OCI-M2 (cell line): ENCODE data around the gene ZNF697.
"Not testable (repeated sequence)": the region's sequence is repeated elsewhere in the genome, so short reads cannot be mapped to it uniquely, and the experiment has no call there.

ENCODE experiments used
- DNase-seq: peaks from one replicate; lab custom pipeline; 2025; ENCODE audit not compliant: unreplicated experiment; lab: John Stamatoyannopoulos, UW

ZNF697 gene

DNA sequence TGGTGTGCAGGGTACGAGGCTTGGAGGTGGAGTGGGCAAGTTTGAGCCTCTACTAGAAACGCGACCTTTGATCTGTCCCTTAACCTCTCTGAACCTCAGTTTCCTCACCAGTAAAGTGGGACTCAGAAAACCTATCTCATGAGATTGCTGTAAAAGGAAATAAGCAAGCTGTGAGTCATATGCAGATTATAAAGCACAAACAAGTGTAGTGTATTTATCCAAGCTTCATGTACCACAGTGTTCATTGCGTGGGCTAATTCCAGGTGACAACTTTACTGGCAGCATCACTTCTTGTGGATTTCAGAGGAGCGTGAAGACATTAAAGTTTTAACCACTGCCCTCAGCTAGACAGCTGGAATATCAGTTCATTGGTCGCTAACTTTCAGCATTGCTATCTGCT is 44.4 kb downstream of the ZNF697 start:
- DNase-seq, result no peak

DNA sequence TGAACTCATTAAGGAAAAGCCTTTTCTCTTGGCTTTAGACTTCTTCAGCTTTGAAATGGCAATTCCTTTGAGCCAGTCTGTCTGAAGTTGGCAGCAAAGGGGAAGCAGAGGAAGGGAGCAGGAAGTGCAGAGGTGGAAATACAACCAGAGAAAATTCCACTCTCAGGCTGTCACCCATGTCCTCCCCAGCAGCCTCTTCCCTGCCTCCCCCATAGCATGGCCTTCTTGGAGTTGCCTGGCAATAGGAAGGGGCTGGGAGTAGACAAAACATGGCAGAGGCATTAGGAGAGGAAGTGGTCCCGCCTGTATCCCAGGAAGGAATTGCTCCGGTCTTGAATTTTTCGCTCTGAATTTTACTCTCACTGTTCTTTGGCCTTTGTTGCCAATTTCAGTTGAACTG is 44.8 kb downstream of the ZNF697 start:
- not testable (repeated sequence) for DNase-seq

DNA sequence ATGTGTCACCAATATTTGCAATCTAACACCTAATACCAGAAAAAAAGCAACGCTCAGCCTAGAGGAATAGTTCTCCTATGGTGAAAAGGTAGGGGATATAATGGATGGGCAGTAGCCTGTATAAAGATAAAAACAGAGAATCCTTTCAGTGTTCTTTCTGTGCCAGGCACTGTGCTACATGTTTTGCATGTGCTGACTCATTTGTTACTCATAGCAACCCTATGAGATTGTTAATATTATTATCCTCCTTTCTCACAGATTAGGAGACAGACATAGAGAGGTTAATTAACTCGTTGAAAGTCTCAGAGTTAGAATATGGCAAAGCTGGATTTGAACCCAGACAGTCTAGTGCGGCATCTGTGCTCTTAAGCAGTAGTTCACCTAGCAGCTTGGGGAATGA is 45.3 kb downstream of the ZNF697 start:
- DNase-seq, result not testable (repeated sequence)

DNA sequence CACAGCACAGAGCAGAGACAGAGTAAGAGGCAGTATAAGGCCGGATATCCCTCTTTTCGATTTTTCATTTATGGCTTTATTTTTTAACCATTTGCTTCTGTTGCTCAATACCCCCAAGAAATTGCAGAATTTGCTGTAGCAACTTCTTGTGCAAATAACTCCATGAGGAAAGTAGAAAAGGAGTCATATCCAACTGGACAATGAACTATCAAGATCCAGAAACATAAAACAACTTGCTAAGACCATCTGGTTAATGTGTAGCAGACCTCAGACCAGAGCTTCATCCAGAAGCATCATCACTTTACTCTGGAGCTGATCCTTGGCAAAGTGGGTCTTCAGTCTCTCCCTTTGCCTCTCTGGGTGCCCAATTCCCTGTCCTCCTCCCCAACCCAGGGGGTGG is 45.9 kb downstream of the ZNF697 start:
- DNase-seq, result no peak

DNA sequence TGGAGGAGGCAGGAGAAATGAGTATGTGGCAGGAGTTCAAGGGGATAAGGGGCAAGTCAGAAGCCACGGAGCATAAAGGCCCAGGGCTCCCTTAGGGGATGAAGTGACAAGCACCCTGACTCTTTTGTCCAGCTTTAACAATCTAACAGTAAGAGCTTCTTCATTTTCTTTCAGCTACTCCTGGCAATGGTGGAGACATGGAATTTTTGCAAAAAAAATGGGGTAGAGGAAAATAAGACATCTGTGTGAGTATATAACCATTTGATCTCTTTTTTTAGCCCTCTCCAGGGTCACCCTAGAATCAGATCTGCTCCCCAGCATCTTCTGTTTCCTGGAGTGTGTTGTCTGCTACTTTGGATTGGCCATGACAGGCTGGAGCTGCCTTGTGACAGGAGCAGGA is 47.1 kb downstream of the ZNF697 start:
- DNase-seq, result no peak

DNA sequence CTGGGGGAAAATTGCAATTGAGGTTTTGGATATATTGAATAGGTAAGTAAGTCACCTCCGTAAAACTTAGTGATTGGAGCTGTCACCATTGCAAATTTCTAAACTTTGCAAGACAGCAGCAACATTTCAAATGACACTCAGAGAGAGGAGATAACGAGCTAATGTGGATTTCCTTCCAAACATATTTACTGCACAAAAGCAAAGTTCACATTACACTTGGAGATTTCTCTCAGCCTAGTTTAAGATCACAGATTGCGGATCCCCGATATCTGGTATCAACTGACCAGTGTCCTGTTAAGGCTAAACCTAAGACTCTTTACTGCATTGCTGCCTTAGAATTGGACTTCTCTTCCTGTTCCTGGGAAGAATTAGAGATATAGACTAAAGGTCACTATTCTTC is 47.5 kb downstream of the ZNF697 start:
- no peak for DNase-seq

DNA sequence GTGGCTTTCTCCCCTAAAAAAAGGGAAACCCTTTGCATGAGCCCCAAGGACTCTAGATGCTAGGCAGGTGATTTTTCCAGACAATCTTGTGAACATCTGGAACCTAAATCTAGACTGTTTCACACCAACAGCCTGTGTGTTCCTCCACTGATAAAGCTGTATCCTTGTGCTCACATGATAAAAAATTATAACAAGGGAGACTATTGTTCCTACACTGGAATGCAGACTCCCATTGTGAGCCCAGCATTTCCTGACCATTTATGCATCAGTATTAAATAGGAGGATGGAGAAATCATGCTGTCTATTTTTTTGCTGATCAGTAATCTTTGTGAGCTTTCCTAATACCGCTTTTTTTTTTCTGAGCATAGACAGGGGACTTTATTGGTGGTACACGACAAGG is 52.5 kb downstream of the ZNF697 start:
- DNase-seq, result no peak

DNA sequence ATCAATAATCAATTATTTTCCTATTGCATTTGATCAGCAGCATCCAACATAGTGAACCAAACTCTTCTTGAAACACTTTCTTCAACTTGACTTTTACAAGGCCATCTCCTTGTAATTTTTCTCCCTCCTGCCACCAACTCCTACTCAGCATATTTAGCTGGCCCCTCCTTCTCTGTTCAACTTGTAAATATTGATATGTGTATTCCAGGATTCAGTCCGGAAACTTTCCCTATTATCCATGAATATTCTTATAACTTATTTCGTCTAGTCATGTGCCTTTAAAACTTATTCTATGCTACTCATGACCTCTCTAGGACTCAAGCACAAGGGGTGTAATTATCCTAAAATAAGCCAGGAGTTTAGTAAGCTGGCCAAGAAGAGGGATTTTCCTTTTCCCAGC is 52.9 kb downstream of the ZNF697 start:
- DNase-seq, result no peak

DNA sequence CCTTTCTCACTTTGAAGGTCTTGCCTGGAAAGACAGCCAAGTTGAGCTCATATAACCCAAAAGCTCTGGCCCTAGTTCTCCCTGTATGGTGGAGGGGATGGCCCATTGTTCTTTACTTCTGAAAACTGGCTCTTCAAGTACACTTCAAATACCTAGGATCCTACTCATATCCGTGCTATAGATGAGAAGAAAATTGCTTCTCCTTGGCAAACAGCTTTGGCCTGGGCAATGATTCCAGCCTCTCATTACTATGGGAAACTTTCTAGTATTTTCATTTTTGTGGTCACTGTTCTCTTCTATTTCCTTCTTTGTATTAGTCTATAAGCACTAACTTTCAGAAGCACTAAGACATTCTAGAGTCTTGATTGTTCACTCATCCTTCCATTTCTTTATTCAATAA is 53.7 kb downstream of the ZNF697 start:
- no peak for DNase-seq

DNA sequence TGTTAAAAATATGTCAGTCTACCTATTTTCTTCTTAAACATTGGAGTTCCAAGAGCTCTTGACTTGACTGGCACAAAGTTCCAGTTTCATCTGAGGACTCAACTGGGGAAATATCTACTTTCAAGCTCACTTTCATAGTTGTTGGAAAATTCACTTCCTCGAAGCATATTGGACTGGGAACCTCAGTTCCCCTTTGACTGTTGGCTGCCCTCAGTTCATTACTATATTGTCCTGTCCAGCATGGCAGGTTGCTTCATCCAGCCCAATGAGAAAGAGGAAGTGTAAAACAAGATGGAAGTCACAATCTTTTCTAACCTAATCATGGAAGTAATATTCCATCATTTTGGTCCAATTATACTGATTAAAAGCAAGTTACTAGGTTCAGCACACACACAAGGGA is 54.3 kb downstream of the ZNF697 start:
- DNase-seq, result no peak

DNA sequence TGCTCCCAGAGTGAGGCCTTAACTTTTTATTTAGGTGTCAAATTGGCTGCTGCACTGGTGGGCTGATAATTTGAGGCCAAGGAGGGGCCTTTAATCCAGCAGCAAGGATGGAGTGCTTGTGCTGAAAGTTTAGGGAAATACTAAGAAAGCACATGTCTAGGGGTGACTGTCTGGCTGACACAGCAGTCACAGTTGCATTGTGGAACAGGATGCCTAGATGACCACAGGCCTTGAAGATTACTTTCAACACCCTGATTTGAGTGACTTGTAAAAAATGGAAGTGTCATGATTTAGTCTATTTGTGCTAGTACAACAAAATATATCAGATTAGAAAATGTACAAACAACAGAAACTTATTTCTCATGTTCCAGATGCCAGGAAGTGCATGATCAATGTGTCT is 57.7 kb downstream of the ZNF697 start:
- DNase-seq, result no peak

DNA sequence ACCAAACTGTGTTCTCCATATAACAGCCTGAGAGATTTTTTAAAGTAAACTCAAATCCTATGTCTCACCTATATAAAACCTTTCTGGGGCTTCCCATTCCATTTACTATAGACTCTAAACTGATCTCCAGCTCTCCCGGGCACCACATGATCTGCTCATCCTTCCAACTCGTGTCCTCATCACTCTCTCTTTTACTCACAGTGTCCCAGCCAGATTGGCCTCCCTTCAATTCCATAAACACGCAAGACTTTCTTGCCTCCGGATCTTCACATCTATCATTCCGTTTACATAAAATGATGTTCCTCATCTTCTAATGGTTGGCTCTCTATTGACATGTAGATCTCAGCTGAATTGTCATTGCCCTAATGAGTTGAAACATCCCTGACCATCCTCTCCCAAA is 59.4 kb downstream of the ZNF697 start:
- DNase-seq, result no peak

DNA sequence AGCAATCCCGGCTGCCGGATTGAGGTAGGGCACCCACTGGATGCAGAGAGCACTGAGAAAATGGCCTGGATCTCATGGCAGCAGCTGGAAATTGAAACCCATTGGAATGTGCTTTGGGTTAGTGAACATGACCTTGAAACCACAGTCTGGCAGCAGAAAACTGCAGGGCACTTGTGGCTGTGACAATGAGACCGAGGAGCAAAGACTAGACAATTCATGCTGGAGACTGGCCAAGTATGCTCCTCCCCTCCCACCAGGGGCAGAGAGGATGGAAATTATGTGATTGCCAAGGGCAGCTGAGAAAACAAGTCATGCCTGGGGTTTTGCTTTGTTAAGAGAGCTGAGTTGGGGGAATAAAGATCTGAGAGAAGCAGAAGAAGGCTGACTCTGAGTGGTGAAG is 60.7 kb downstream of the ZNF697 start:
- DNase-seq, result no peak

DNA sequence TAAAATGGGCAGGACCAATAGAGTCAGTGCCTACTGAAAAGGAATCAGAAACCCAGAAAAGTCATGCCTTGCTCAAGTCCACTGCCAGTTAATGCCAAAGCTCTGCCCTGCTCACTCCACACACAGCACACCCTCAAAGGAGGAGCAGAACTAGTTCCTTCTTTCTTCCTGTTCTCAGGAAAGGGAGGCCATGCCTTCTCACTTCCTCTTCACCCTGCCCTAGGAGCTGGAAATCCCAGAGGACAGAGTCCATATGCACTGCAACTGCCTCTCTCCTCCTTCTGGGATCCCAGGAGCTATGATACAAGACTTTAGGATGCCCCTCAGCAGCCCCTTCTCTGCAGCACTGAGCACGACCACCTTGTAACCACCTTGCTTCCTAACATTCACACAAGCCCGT is 62.3 kb downstream of the ZNF697 start:
- not testable (repeated sequence) for DNase-seq

DNA sequence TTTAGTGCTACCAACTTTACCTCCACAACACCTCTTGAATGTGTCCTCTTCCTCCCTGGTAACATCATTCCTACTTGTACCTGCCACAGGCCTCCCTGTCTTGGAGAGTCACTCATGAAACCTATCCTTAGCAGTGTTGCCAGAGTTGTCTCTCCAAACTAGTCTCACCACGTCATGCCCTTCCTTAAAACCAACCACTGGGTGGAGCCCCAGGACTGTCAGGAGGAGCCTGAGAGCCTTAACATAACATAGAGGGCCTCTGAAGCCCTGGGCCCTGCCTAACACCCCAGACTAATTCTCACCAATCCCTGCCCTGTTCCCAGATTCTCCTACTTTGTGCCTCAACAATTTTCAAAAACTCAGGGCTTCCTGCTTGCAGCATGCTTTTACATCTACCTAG is 65.3 kb downstream of the ZNF697 start:
- peak; percentile 2 for DNase-seq

DNA sequence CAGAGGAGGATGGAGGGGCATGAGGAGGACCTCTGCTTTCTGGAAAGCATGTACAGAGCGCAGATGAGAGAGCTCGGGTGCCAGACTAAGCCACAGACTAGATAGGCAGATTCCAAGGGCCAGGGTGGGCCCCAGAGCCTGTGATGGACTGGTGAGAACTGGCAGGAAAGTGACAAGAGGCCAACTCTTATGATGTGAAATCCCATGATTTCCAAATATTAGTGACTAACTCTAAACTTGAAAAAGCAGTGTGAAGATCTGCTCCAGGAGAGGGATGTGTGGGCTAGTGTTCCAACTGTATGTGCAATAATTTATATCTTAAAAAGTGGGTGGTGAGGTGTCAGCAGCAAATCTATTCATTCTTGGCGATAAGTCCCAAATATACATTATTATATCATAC is 67.0 kb downstream of the ZNF697 start:
- DNase-seq, result not testable (repeated sequence)

DNA sequence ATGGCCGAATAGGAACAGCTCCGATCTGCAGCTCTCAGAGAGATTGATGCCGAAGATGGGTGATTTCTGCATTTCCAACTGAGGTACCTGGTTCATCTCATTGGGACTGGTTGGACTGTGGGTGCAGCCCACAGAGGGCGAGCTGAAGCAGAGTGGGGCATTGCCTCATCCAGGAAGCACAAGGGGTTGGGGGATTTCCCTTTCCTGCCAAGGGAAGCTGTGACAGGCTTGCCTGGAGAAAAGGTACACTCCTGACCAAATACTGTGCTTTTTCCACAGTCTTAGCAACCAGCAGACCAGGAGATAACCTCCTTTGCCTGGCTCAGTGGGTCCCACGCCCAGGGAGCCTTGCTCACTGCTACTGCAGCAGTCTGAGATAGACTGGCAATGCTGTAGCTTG is 74.2 kb downstream of the ZNF697 start:
- no peak for DNase-seq

DNA sequence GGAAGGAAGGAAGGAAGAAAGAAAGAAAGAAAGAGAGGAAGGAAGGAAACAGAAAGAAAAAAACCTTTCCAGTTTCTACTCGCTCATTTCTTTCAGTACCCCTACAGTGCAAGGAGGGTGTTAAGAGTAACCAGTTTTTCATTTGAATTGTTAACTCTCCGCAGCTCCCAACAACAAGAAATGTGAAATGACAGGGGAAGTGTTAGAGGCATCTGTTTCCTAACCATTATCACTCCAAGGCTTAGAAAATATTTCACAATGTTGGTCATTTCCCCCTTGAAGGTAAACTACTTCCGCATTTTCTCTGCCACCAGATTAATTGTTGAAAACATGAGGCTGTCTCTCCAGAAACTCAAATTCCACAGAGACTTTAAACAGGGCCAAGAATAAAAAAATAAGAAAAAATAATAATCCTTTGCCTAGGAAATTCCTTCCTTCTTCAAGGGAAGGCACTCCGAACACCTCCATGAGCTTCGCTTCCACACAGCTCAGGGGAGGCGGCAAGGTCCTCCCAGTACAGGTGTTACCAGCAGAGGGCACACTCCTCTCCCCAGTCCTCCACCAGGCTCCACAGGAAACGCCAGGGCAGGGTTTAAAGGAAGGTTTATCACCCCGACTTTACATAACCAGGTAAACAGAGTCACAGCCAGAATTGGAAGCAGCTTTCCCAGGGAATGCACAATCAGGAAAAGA is 78.0 kb downstream of the ZNF697 start:
- not testable (repeated sequence) for DNase-seq
